Measurements from ENCODE around the gene OR2F2. TPM values are rescaled to one million over a fixed set of nuclear protein-coding genes. Genes with fewer than 3 reads are reported as not detected.

OR2F2 gene
- polyA plus RNA-seq, 4 donors: not detected

DNA sequence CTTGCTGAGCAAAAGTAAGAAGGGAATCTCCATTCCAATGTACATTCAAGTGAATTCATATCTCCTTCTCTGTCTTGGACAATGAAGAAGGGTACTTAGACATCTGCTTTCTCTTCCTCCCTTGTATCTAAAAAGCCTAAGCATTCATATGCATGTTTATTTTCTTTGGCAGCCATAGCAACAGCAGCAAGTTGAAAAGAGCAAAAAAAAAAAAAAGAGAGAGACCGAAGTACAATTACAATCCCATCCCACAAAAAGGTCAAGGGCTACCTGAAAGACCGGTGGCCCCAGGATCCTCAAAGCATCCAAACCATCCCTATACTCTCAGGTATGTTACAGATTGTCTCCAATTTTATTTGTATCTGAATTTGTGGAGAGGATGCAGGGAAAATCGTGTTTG is 23.7 kb downstream of the OR2F2 start:
- no peaks in the 10 kb centered on the region for H3K36me3 ChIP-seq (ENCODE audit: control insufficient read depth in 3 of 3, insufficient read depth in 2 of 3, low read depth in 1 of 3, low read length in 3 of 3)
- H3K27ac ChIP-seq (ENCODE audit: low read depth in 1 of 3, low read length in 2 of 3): no peak overlapping the region
- FAIRE-seq: no peak
- H3K27me3 ChIP-seq (ENCODE audit: control insufficient read depth in 3 of 3, insufficient read depth in 3 of 3, low read length in 3 of 3): no peaks in the 10 kb centered on the region
- no peak overlapping the region for H3K4me3 ChIP-seq (ENCODE audit: low read depth in 1 of 3, low read length in 3 of 3)
- H3K9me3 ChIP-seq (ENCODE audit: control insufficient read depth in 2 of 2, insufficient read depth in 1 of 2, low read depth in 1 of 2, low read length in 1 of 2): no peaks in the 10 kb centered on the region
- DNase-seq: peak; percentile 10 to 64
- WGBS, 3 donors: 7 to 44% (median 23%) methylated on average over 3 of the region's 3 CpGs
- H3K4me1 ChIP-seq (ENCODE audit: control insufficient read depth in 3 of 3, insufficient read depth in 2 of 3, low read depth in 1 of 3, low read length in 2 of 3): no peaks in the 10 kb centered on the region

- Histone ChIP-seq H3K4me1 (ENCODE audit: control insufficient read depth in 3 of 3, insufficient read depth in 2 of 3, low read depth in 1 of 3, low read length in 2 of 3) (peaks cover 0 to 7% (median 0%) of the 10 kb centered on the region in 3 donors), H3K4me3 (ENCODE audit: low read depth in 1 of 3, low read length in 3 of 3) (no peak overlapping the region), H3K9me3 (ENCODE audit: control insufficient read depth in 2 of 2, insufficient read depth in 1 of 2, low read depth in 1 of 2, low read length in 1 of 2) (no peaks in the 10 kb centered on the region), H3K27ac (ENCODE audit: low read depth in 1 of 3, low read length in 2 of 3) (no peak overlapping the region), H3K36me3 (ENCODE audit: control insufficient read depth in 3 of 3, insufficient read depth in 2 of 3, low read depth in 1 of 3, low read length in 3 of 3) (no peaks in the 10 kb centered on the region), H3K27me3 (ENCODE audit: control insufficient read depth in 3 of 3, insufficient read depth in 3 of 3, low read length in 3 of 3) (no peaks in the 10 kb centered on the region)
- WGBS, 3 donors: 56 to 73% (median 69%) methylated on average over 5 of the region's 5 CpGs
- no peak for DNase-seq
- no peak for FAIRE-seq
Observed at GRCh38 chr7:143960813-143961610, 26.0 kb downstream of the OR2F2 start.

- DNase-seq (peak; percentile 72 to 82), FAIRE-seq (no peak)
- H3K4me1 ChIP-seq (ENCODE audit: control insufficient read depth in 3 of 3, insufficient read depth in 2 of 3, low read depth in 1 of 3, low read length in 2 of 3): peaks cover 0 to 7% (median 0%) of the 10 kb centered on the region in 3 donors
- H3K4me3 ChIP-seq (ENCODE audit: low read depth in 1 of 3, low read length in 3 of 3): no peak overlapping the region
- no peaks in the 10 kb centered on the region for H3K27me3 ChIP-seq (ENCODE audit: control insufficient read depth in 3 of 3, insufficient read depth in 3 of 3, low read length in 3 of 3)
- H3K36me3 ChIP-seq (ENCODE audit: control insufficient read depth in 3 of 3, insufficient read depth in 2 of 3, low read depth in 1 of 3, low read length in 3 of 3): no peaks in the 10 kb centered on the region
- H3K27ac ChIP-seq (ENCODE audit: low read depth in 1 of 3, low read length in 2 of 3): peak overlapping the region in 1 of 3 donors; percentile 77
- no peaks in the 10 kb centered on the region for H3K9me3 ChIP-seq (ENCODE audit: control insufficient read depth in 2 of 2, insufficient read depth in 1 of 2, low read depth in 1 of 2, low read length in 1 of 2)
- 12 to 55% (median 27%) methylated on average over 2 of the region's 2 CpGs for WGBS, 3 donors
Observed at GRCh38 chr7:143965280-143965679, 30.2 kb downstream of the OR2F2 start.

GRCh38 chr7:143967398-143967797 is 32.4 kb downstream of the OR2F2 start:
- Histone ChIP-seq H3K4me1 (ENCODE audit: control insufficient read depth in 3 of 3, insufficient read depth in 2 of 3, low read depth in 1 of 3, low read length in 2 of 3) (peaks cover 0 to 7% (median 0%) of the 10 kb centered on the region in 3 donors), H3K9me3 (ENCODE audit: control insufficient read depth in 2 of 2, insufficient read depth in 1 of 2, low read depth in 1 of 2, low read length in 1 of 2) (peaks cover 0 to 5% of the 10 kb centered on the region in 2 donors), H3K27me3 (ENCODE audit: control insufficient read depth in 3 of 3, insufficient read depth in 3 of 3, low read length in 3 of 3) (no peaks in the 10 kb centered on the region), H3K27ac (ENCODE audit: low read depth in 1 of 3, low read length in 2 of 3) (no peak overlapping the region), H3K4me3 (ENCODE audit: low read depth in 1 of 3, low read length in 3 of 3) (no peak overlapping the region), H3K36me3 (ENCODE audit: control insufficient read depth in 3 of 3, insufficient read depth in 2 of 3, low read depth in 1 of 3, low read length in 3 of 3) (no peaks in the 10 kb centered on the region)
- DNase-seq: no peak
- WGBS, 3 donors: 49 to 61% (median 61%) methylated on average over 4 of the region's 4 CpGs
- FAIRE-seq: no peak

- H3K9me3 ChIP-seq (ENCODE audit: control insufficient read depth in 2 of 2, insufficient read depth in 1 of 2, low read depth in 1 of 2, low read length in 1 of 2): peaks cover 0 to 5% of the 10 kb centered on the region in 2 donors
- FAIRE-seq (no peak), DNase-seq (peak in 1 of 2 donors; percentile 9)
- 24 to 53% (median 36%) methylated on average over 4 of the region's 4 CpGs for WGBS, 3 donors
- H3K27ac ChIP-seq (ENCODE audit: low read depth in 1 of 3, low read length in 2 of 3): peak overlapping the region in 1 of 3 donors; percentile 67
- H3K36me3 ChIP-seq (ENCODE audit: control insufficient read depth in 3 of 3, insufficient read depth in 2 of 3, low read depth in 1 of 3, low read length in 3 of 3): no peaks in the 10 kb centered on the region
- no peak overlapping the region for H3K4me3 ChIP-seq (ENCODE audit: low read depth in 1 of 3, low read length in 3 of 3)
- peaks cover 0 to 20% (median 3%) of the 10 kb centered on the region in 3 donors for H3K4me1 ChIP-seq (ENCODE audit: control insufficient read depth in 3 of 3, insufficient read depth in 2 of 3, low read depth in 1 of 3, low read length in 2 of 3)
- H3K27me3 ChIP-seq (ENCODE audit: control insufficient read depth in 3 of 3, insufficient read depth in 3 of 3, low read length in 3 of 3): no peaks in the 10 kb centered on the region
Observed at GRCh38 chr7:143973870-143974416, 38.9 kb downstream of the OR2F2 start.

DNA sequence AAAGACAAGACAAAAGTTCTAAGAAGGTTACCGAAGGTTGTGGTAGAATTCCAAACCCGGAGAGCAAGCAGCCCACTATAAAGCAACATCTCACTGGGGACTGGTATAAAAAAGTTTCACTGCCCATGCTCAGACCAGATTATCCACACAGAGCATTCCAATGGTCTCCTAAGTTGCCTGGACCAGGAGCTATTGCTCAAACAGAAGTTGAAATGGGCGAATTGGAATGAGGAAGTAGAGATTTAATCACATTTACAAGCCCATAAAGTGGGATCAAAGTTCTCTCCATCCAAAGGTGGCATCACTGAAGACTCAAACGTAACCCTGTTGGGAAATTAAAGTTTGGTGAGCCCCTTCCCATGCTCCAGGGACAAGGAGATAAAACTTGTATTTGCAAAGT is 39.4 kb downstream of the OR2F2 start:
- Histone ChIP-seq H3K27ac (ENCODE audit: low read depth in 1 of 3, low read length in 2 of 3) (peak overlapping the region in 1 of 3 donors; percentile 67), H3K27me3 (ENCODE audit: control insufficient read depth in 3 of 3, insufficient read depth in 3 of 3, low read length in 3 of 3) (no peaks in the 10 kb centered on the region), H3K36me3 (ENCODE audit: control insufficient read depth in 3 of 3, insufficient read depth in 2 of 3, low read depth in 1 of 3, low read length in 3 of 3) (no peaks in the 10 kb centered on the region), H3K4me1 (ENCODE audit: control insufficient read depth in 3 of 3, insufficient read depth in 2 of 3, low read depth in 1 of 3, low read length in 2 of 3) (peaks cover 0 to 20% (median 3%) of the 10 kb centered on the region in 3 donors), H3K9me3 (ENCODE audit: control insufficient read depth in 2 of 2, insufficient read depth in 1 of 2, low read depth in 1 of 2, low read length in 1 of 2) (peaks cover 0 to 5% of the 10 kb centered on the region in 2 donors), H3K4me3 (ENCODE audit: low read depth in 1 of 3, low read length in 3 of 3) (no peak overlapping the region)
- FAIRE-seq (no peak), DNase-seq (peak; percentile 92 to 94)
- 13 to 49% (median 25%) methylated on average over 4 of the region's 4 CpGs for WGBS, 3 donors

DNA sequence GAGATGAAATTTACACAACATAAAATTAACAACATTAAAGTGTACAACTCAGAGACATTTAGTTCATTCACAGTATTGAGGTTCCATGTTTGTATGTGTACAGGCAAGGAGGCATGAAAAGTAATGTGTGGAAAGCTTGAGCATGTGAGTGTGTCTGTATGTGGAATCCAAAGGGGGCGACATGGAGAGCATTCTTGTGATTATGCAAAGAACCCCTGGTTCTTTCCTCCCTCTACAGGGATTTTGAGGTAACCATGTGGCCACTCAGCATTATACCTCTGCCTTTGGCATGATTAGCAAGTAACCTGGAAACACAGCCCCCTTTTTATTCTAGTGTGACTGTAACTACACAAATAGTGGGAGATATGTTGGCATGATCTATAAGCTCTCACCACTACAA is 40.6 kb downstream of the OR2F2 start:
- Histone ChIP-seq H3K27ac (ENCODE audit: low read depth in 1 of 3, low read length in 2 of 3) (no peak overlapping the region), H3K9me3 (ENCODE audit: control insufficient read depth in 2 of 2, insufficient read depth in 1 of 2, low read depth in 1 of 2, low read length in 1 of 2) (peaks cover 0 to 6% of the 10 kb centered on the region in 2 donors), H3K4me3 (ENCODE audit: low read depth in 1 of 3, low read length in 3 of 3) (no peak overlapping the region), H3K27me3 (ENCODE audit: control insufficient read depth in 3 of 3, insufficient read depth in 3 of 3, low read length in 3 of 3) (no peaks in the 10 kb centered on the region), H3K36me3 (ENCODE audit: control insufficient read depth in 3 of 3, insufficient read depth in 2 of 3, low read depth in 1 of 3, low read length in 3 of 3) (no peaks in the 10 kb centered on the region), H3K4me1 (ENCODE audit: control insufficient read depth in 3 of 3, insufficient read depth in 2 of 3, low read depth in 1 of 3, low read length in 2 of 3) (peaks cover 0 to 20% (median 3%) of the 10 kb centered on the region in 3 donors)
- no peak for FAIRE-seq
- WGBS, 3 donors: 56 to 84% (median 57%) methylated on average over 1 of the region's 1 CpG
- DNase-seq: no peak

- DNase-seq (no peak), FAIRE-seq (no peak)
- Histone ChIP-seq H3K4me3 (ENCODE audit: low read depth in 1 of 3, low read length in 3 of 3) (no peak overlapping the region), H3K27ac (ENCODE audit: low read depth in 1 of 3, low read length in 2 of 3) (no peak overlapping the region), H3K27me3 (ENCODE audit: control insufficient read depth in 3 of 3, insufficient read depth in 3 of 3, low read length in 3 of 3) (no peaks in the 10 kb centered on the region), H3K36me3 (ENCODE audit: control insufficient read depth in 3 of 3, insufficient read depth in 2 of 3, low read depth in 1 of 3, low read length in 3 of 3) (no peaks in the 10 kb centered on the region), H3K4me1 (ENCODE audit: control insufficient read depth in 3 of 3, insufficient read depth in 2 of 3, low read depth in 1 of 3, low read length in 2 of 3) (peaks cover 0 to 15% (median 3%) of the 10 kb centered on the region in 3 donors), H3K9me3 (ENCODE audit: control insufficient read depth in 2 of 2, insufficient read depth in 1 of 2, low read depth in 1 of 2, low read length in 1 of 2) (peaks cover 0 to 11% of the 10 kb centered on the region in 2 donors)
- 87 to 92% (median 89%) methylated on average over 2 of the region's 2 CpGs for WGBS, 3 donors
Observed at GRCh38 chr7:143978585-143978984, 43.6 kb downstream of the OR2F2 start.
